GM12874 (cell line): ENCODE data around the gene EIF3K.
A peak's percentile ranks its signal among the peaks of the same experiment; 100 is the strongest.

ENCODE experiments used
- CTCF ChIP-seq: IDR thresholded peaks from 2 replicates; pipeline ENCODE4 v1.5.1; 2011; ENCODE audit warnings: low read depth, mild to moderate bottlenecking, control low read depth, low read length, moderate library complexity; ENCODE audit not compliant: insufficient read depth

Gene EIF3K

DNA sequence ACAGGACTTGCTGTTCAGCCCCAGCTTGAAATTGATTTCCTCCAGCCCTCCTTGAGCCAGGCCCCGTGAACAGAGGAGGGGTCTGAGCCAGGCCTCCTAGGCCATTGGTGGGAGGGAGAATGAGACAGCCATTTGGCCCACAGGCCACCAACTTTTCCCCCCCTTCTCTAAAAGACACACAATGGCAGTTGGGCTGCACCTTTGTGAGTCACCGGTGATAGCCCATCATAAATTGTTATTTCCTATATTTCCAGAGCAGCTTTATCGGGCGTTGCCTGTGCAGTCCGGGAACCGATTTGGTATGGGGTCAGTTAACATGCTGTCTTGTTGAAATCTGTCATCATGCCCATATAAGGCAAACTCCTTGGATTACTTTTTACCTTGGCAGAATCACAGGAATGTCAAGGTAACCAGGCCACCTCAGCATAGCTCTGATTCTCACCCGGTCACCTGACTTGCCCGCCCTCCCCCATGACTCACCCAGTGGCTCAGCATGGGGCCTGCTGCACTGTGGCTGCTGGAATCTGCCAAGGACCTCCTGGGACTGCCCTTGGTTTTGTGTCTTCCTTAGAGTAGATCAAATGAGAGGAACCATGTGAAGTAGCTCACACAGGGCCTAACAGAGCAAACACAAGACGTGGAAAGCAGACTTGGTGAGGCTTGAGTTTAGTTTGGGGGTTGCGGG lies 64.5 kb downstream of the EIF3K start:
- TF ChIP-seq CTCF, result no peak

DNA sequence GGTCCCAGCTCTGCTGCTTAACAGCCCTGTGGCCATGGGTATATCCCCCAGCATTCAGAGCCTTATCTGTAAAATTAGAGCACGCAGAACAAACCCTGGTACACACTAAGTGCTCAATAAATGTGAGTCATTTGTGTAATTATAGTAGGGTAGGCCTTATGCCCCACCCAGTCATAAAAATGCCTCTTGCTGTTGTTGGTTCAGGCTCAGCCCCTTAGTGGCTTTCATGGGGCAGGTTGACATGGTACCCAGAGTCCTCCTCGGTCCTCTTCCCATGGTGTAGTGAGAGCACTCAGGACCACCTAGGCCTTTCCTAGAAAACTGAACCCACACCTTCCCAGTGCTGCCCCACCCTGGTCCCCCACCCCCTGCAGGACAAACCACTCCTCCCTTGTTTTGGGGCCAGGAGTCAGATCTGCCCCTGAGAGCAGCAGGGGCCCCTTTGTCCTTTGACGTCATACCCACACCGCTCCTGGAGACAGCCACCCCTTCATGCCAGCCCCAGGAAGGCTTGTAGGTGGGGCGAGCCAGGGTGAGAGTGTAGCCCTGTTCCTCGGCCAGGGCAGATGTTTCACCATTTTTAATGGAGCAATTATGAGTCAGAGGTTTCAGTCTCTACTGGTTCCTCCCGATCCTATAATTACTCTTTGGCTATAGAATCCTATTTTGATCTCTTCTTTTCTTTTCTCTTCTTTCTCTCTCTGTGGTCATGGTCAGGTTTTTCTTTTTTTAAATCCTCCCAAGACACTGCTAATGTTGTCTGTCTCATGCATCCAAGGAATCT lies 65.3 kb downstream of the EIF3K start:
- no peak for TF ChIP-seq CTCF

- no peak for TF ChIP-seq CTCF
Observed at GRCh38 chr19:38684862-38685665, 66.1 kb downstream of the EIF3K start.

DNA sequence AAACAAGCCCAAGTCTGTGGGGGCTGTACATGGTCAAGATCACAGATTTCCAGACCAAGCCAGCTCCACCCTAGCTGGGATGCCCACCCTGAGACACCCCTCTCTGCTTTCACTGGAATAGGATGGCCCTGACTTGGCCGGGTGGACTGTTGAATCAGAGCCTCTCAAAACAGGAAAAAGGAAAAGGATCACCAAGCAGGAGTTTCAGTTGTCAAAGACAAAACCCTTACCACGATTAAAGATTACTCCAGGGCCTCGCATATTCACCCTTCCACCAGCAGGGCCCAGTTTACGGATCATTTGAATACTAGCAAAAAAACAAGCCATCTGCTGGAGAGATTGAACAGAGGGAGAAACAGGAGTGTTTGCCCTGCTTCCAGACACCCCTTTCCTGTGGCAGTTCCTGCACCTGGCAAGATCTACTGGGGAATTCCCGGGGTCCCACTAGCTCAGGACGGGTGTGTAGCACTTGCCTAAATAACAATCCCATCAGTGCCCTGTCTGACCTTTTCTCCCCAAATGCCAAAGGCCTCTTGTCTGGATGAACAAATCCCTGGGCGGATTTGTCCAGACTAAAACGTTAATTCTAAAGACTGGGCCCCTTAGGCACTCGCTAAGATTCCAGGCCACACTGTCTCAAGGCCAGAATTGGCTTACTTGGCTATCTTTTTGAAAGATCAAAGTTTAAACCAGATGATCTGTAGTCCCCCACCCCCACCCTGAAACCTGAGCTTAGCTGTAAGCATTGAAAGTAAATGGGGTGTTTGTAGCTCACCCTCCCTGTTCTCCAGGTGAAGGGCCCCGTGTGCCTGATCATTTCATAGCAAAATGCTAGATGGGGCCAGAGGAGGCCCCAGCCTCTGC lies 66.9 kb downstream of the EIF3K start:
- TF ChIP-seq CTCF, result peak; percentile 38; the same call in 1 of the 2 replicates

DNA sequence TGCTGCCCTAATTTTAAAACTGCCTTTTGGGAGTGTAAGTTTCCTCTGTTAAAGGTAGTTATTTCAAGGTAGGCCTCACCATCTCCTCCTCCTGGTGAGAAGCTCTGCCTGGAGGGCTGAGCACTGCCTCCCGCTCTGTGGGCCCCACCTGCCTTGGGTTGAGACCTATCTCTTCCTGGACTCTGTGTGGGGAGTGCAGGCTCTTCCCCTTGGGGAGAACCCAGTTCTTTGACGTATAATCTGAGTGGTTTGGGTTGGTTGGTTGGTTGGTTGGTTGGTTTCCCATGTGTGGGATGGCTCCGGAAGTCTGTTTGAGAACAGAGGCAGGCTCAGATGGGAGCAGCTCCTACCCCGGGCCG lies 67.5 kb downstream of the EIF3K start:
- no peak for TF ChIP-seq CTCF
